Measurements from ENCODE around the gene SDK1. TPM values are rescaled to one million over a fixed set of nuclear protein-coding genes. Genes with fewer than 3 reads are reported as not detected.

Gene SDK1
- total RNA-seq, 1 experiment from 2014 or later = 9.3 TPM

GRCh38 chr7:3882782-3883181, 581.7 kb downstream of the SDK1 start:
- DNase-seq (ENCODE audit: low spot score) = no peak

GRCh38 chr7:3884543-3884942, 583.5 kb downstream of the SDK1 start:
- no peaks in the 10 kb centered on the region for H3K36me3 Mint-ChIP-seq
- no peak overlapping the region for H3K4me3 Mint-ChIP-seq
- ChIA-PET CTCF (interaction anchor here (0.5 kb wide), 1 partner anchor 218 kb away, joined by 3 read pairs; no protein-coding TSS in a partner anchor), POLR2A (no interaction called here)
- no peak for DNase-seq (ENCODE audit: low spot score)
- peaks cover 10% of the 10 kb centered on the region; the same call in 1 of the 2 replicates for H3K9me3 Mint-ChIP-seq
- peaks cover 10% of the 10 kb centered on the region for H3K4me1 Mint-ChIP-seq
- no peaks in the 10 kb centered on the region for H3K27me3 Mint-ChIP-seq (ENCODE audit: low read depth)
- ATAC-seq = no peak
- H3K27ac Mint-ChIP-seq = no peak overlapping the region
- TF ChIP-seq, protein P1, sequence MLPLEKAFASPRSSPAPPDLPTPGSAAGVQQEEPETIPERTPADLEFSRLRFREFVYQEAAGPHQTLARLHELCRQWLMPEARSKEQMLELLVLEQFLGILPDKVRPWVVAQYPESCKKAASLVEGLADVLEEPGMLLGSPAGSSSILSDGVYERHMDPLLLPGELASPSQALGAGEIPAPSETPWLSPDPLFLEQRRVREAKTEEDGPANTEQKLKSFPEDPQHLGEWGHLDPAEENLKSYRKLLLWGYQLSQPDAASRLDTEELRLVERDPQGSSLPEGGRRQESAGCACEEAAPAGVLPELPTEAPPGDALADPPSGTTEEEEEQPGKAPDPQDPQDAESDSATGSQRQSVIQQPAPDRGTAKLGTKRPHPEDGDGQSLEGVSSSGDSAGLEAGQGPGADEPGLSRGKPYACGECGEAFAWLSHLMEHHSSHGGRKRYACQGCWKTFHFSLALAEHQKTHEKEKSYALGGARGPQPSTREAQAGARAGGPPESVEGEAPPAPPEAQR (CRISPR knock-in tag; IDR thresholded peaks at IDR 0.05) = no peak
- TF ChIP-seq, protein P2, sequence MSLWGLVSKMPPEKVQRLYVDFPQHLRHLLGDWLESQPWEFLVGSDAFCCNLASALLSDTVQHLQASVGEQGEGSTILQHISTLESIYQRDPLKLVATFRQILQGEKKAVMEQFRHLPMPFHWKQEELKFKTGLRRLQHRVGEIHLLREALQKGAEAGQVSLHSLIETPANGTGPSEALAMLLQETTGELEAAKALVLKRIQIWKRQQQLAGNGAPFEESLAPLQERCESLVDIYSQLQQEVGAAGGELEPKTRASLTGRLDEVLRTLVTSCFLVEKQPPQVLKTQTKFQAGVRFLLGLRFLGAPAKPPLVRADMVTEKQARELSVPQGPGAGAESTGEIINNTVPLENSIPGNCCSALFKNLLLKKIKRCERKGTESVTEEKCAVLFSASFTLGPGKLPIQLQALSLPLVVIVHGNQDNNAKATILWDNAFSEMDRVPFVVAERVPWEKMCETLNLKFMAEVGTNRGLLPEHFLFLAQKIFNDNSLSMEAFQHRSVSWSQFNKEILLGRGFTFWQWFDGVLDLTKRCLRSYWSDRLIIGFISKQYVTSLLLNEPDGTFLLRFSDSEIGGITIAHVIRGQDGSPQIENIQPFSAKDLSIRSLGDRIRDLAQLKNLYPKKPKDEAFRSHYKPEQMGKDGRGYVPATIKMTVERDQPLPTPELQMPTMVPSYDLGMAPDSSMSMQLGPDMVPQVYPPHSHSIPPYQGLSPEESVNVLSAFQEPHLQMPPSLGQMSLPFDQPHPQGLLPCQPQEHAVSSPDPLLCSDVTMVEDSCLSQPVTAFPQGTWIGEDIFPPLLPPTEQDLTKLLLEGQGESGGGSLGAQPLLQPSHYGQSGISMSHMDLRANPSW (CRISPR knock-in tag; conservative IDR thresholded peaks at IDR 0.05; ENCODE audit: low read depth) = no peak
- no peak for TF ChIP-seq ZNF532 (CRISPR knock-in tag; IDR thresholded peaks at IDR 0.05; ENCODE audit: borderline replicate concordance)
- TF ChIP-seq NFE2L1 (CRISPR knock-in tag; IDR thresholded peaks at IDR 0.05) = no peak

More at GRCh38 chr7:3882782-3883181, 581.7 kb downstream of the SDK1 start:
- no peak for ATAC-seq
- Mint-ChIP-seq H3K4me3 (no peak overlapping the region), H3K36me3 (no peaks in the 10 kb centered on the region), H3K4me1 (peaks cover 8% of the 10 kb centered on the region), H3K27me3 (ENCODE audit: low read depth) (no peaks in the 10 kb centered on the region), H3K27ac (no peak overlapping the region), H3K9me3 (peaks cover 10% of the 10 kb centered on the region; the same call in 1 of the 2 replicates)
- ChIA-PET CTCF (no interaction called here), POLR2A (no interaction called here)
- TF ChIP-seq NR3C1 (CRISPR knock-in tag; conservative IDR thresholded peaks at IDR 0.05; ENCODE audit: low read depth) = no peak
- no peak for TF ChIP-seq NFYB (CRISPR knock-in tag; conservative IDR thresholded peaks at IDR 0.05; ENCODE audit: low read depth)
- TF ChIP-seq ZBTB21 (CRISPR knock-in tag; IDR thresholded peaks at IDR 0.05; ENCODE audit: borderline replicate concordance) = no peak
- TF ChIP-seq SOX15 (CRISPR knock-in tag; IDR thresholded peaks at IDR 0.05) = no peak
- no peak for TF ChIP-seq FOXP4 (CRISPR knock-in tag; IDR thresholded peaks at IDR 0.05)
- no peak for TF ChIP-seq ZNF138 (CRISPR knock-in tag; conservative IDR thresholded peaks at IDR 0.05)
- no peak for TF ChIP-seq ARID4B (CRISPR knock-in tag; IDR thresholded peaks at IDR 0.05; ENCODE audit: borderline replicate concordance)
- no peak for TF ChIP-seq KAT7 (CRISPR knock-in tag; IDR thresholded peaks at IDR 0.05; ENCODE audit: borderline replicate concordance)
- TF ChIP-seq, protein P3, sequence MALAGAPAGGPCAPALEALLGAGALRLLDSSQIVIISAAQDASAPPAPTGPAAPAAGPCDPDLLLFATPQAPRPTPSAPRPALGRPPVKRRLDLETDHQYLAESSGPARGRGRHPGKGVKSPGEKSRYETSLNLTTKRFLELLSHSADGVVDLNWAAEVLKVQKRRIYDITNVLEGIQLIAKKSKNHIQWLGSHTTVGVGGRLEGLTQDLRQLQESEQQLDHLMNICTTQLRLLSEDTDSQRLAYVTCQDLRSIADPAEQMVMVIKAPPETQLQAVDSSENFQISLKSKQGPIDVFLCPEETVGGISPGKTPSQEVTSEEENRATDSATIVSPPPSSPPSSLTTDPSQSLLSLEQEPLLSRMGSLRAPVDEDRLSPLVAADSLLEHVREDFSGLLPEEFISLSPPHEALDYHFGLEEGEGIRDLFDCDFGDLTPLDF (CRISPR knock-in tag; IDR thresholded peaks at IDR 0.05) = no peak
- TF ChIP-seq GTF2I (CRISPR knock-in tag; conservative IDR thresholded peaks at IDR 0.05) = no peak

Measured in WTC11 (cell line).